ENCODE data around the gene WDFY4. TPM values are rescaled to one million over a fixed set of nuclear protein-coding genes. Genes with fewer than 3 reads are reported as not detected.

The WDFY4 gene
- total RNA-seq, 1 donor from 2014 or later = 26.5 TPM

DNA sequence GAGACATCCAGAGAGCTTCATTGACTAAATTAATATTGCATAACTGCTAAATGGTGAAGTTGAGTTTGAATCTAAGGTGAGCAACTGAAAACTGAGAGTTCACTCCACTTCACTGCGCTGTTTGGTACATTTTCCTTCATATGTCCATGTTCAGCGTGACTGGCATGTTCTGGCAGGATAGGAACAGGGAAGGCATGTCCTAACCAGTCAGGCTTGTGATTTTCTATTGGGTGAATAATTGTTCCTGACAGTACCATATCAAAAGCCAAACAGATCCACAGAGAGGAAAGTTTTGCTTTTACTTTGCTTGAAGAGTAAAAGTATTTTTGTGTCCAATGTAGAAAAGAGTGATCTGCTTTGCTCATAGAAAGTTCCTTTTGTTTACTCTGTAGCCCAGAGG is 53.2 kb downstream of the WDFY4 start:
- intact Hi-C loops (cut with DNase I) = no loop called here
- Histone ChIP-seq H3K4me3 (no peak overlapping the region), H3K36me3 (no peaks in the 10 kb centered on the region), H3K9me3 (no peaks in the 10 kb centered on the region), H3K27ac (no peak overlapping the region), H3K4me1 (no peaks in the 10 kb centered on the region), H3K27me3 (no peaks in the 10 kb centered on the region)
- DNase-seq (no peak), ATAC-seq (no peak)
- TF ChIP-seq CTCF (IDR thresholded peaks at IDR 0.05) = no peak

- Histone ChIP-seq H3K27ac (no peak overlapping the region), H3K9me3 (no peaks in the 10 kb centered on the region), H3K36me3 (no peaks in the 10 kb centered on the region), H3K4me3 (no peak overlapping the region), H3K4me1 (no peaks in the 10 kb centered on the region), H3K27me3 (no peaks in the 10 kb centered on the region)
- no peak for TF ChIP-seq CTCF (IDR thresholded peaks at IDR 0.05)
- ATAC-seq = no peak
- intact Hi-C loops (cut with DNase I) = no loop called here
- DNase-seq = no peak
Observed at GRCh38 chr10:48739170-48739569, 54.5 kb downstream of the WDFY4 start.

- Histone ChIP-seq H3K36me3 (no peaks in the 10 kb centered on the region), H3K4me1 (no peaks in the 10 kb centered on the region), H3K9me3 (no peaks in the 10 kb centered on the region), H3K27ac (no peak overlapping the region), H3K27me3 (no peaks in the 10 kb centered on the region), H3K4me3 (no peak overlapping the region)
- TF ChIP-seq CTCF (IDR thresholded peaks at IDR 0.05) = no peak
- no peak for ATAC-seq
- intact Hi-C loops (cut with DNase I) = no loop called here
- no peak for DNase-seq
Observed at GRCh38 chr10:48740015-48740707, 55.5 kb downstream of the WDFY4 start.

DNA sequence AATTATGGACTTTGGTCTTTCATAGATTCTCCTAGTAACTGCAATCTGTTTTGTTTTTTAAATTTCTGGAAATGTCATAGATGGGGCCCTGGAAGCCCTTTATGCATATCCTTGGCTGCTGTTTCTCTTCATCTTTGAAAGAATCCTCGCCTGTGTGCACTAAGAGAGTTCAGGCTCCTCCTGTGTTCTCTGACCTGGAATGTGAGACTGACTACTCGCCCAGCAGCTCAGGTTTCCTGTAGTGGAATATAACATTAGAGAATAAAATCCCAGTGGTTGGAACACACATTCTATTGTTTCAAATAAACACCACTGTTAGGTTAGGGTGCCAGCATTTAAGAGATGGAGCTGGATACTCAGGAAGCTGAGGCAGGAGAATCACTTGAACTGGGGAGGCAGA is 56.3 kb downstream of the WDFY4 start:
- DNase-seq (no peak), ATAC-seq (no peak)
- Histone ChIP-seq H3K27ac (no peak overlapping the region), H3K36me3 (no peaks in the 10 kb centered on the region), H3K27me3 (no peaks in the 10 kb centered on the region), H3K4me3 (no peak overlapping the region), H3K9me3 (no peaks in the 10 kb centered on the region), H3K4me1 (no peaks in the 10 kb centered on the region)
- TF ChIP-seq CTCF (IDR thresholded peaks at IDR 0.05) = no peak
- intact Hi-C loops (cut with DNase I) = no loop called here

- ATAC-seq (peak; percentile 86), DNase-seq (no peak)
- no peak overlapping the region for H3K27ac ChIP-seq
- H3K4me1 ChIP-seq = no peaks in the 10 kb centered on the region
- no peak for TF ChIP-seq CTCF (IDR thresholded peaks at IDR 0.05)
- H3K36me3 ChIP-seq = no peaks in the 10 kb centered on the region
- no peaks in the 10 kb centered on the region for H3K27me3 ChIP-seq
- intact Hi-C loops (cut with DNase I) = no loop called here
- H3K4me3 ChIP-seq = no peak overlapping the region
- H3K9me3 ChIP-seq = peaks cover 5% of the 10 kb centered on the region
Observed at GRCh38 chr10:48742891-48743860, 58.5 kb downstream of the WDFY4 start.

All from upper lobe of right lung (tissue), 1 donor.